ENCODE measurements around the gene ATPAF2. TPM values are rescaled to one million over a fixed set of nuclear protein-coding genes. Genes with fewer than 3 reads are reported as not detected.

ATPAF2 gene
- total RNA-seq, 2 experiments from 2014 or later, result 27.0 to 32.4 TPM

DNA sequence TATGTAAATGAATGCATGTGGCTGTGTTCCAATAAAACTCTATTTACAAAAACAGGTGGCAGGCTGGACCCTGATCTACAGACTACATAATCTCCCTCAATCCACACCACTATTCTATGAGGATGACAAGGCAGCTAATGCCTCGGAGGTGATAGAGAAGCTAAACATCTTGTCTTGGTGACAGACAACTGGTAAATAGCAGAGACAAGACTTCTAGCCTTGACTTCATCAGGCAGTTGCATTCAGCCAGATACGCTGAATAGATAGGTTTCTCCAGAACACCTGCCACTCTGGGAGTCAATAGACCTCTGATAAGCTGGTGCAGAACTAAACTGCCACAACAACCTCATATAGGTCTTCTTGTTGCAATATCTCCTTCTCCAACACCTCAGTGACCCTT is 3.3 kb downstream of the ATPAF2 start:
- Mint-ChIP-seq H3K9me3 (no peaks in the 10 kb centered on the region), H3K36me3 (ENCODE audit: low read depth) (peaks cover 4% of the 10 kb centered on the region), H3K4me1 (peaks cover 48% of the 10 kb centered on the region), H3K27me3 (no peaks in the 10 kb centered on the region), H3K4me3 (no peak overlapping the region), H3K27ac (no peak overlapping the region)
- ChIA-PET POLR2A (no interaction called here), CTCF (interaction anchor here (0.6 to 2.7 kb wide), 6 partner anchors 9 to 218 kb away, joined by 3 to 9 read pairs (median 4); no protein-coding TSS in a partner anchor)
- DNase-seq, result no peak

DNA sequence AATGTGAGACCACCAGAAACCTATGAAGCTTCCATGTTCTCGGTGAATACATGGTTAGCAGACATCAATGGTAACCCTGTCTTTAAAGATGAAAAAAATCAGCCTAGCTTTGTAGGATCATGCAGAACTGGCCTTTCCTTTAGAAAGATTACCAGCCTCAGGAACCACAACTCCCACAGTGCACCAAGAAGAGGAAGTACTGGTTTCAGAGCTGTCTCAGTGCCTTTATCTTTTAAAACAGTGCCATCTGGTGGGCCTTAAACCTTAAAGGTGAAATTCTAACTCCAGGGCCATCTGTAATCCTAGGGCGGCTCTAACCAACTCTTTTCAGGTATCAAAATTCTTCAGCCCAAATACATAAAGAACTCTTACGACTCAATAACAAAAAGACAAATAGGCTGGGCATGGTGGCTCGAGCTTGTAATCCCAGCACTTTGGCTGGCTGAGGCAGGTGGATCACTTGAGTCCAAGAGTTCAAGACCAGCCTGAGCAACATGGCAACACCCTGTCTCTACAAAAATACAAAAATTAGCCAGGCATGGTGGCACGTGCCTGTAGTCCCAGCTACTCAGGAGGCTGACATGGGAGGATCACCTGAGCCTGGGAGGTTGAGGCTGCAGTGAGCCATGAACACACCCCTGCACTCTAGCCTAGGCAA is 5.4 kb downstream of the ATPAF2 start:
- Mint-ChIP-seq H3K4me1 (peaks cover 37% of the 10 kb centered on the region), H3K27ac (no peak overlapping the region), H3K4me3 (no peak overlapping the region), H3K27me3 (no peaks in the 10 kb centered on the region), H3K9me3 (no peaks in the 10 kb centered on the region), H3K36me3 (ENCODE audit: low read depth) (no peaks in the 10 kb centered on the region)
- peak; percentile 80 for DNase-seq
- POLR2A ChIA-PET, result interaction anchor here (0.6 kb wide), 1 partner anchor 143 kb away, joined by 3 read pairs; no protein-coding TSS in a partner anchor
- CTCF ChIA-PET, result interaction anchor here (0.6 to 2.7 kb wide), 19 partner anchors 8 to 394 kb away, joined by 3 to 13 read pairs (median 4); no protein-coding TSS in a partner anchor

DNA sequence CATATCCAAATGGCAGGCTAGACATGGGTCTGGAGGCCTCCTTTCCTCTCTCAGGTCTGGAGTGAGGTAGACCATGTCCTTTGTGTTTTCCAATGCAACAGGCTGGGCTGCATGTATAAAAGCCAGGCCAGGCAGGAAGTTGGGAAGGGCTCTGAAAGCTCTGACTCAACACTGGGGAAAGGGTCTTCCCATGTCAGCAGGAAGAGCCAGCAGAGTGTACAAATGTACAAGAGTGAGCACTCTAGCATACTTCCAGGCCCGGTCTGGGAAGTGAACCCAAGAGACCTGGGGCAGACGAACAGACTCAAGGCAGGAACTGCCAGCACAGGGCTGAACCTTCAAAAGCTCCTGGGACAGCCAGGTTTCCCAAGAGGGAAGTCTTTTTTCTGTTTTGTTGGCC is 7.0 kb downstream of the ATPAF2 start:
- CTCF ChIA-PET, result interaction anchor here (0.6 to 2.4 kb wide), 2 partner anchors 47 to 295 kb away, joined by 3 to 8 read pairs; no protein-coding TSS in a partner anchor
- Mint-ChIP-seq H3K27ac (no peak overlapping the region), H3K27me3 (no peaks in the 10 kb centered on the region), H3K4me3 (no peak overlapping the region), H3K4me1 (peaks cover 25% of the 10 kb centered on the region), H3K36me3 (ENCODE audit: low read depth) (no peaks in the 10 kb centered on the region), H3K9me3 (no peaks in the 10 kb centered on the region)
- DNase-seq, result no peak
- POLR2A ChIA-PET, result no interaction called here

DNA sequence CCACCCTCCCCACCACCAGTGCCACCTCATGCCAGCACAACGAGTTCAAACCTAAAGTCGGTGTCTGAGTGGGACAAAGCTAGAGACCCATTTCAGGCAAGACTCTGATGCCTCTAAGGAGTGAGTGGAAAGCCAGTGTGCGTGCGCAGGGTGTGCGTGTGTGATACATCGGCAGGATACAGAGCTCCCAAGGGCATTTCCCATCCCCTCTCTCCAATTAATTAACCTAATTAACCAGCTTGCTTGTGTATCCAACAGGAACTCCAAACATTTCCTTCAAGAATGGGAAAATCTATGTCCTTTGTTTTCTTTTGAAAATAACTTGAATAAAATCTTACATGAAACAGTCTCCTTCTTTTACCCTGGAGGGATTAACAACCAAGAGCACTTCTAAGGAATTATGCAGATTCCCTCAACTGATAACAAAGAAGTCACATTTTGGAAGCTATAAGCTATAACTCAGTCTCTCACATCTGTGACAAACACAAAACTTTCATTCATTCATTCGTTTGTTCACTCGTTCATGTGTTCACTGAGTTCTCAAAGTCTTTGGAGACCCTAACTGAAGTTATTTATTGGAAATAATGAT is 9.9 kb downstream of the ATPAF2 start:
- no peaks in the 10 kb centered on the region for H3K27me3 Mint-ChIP-seq

DNA sequence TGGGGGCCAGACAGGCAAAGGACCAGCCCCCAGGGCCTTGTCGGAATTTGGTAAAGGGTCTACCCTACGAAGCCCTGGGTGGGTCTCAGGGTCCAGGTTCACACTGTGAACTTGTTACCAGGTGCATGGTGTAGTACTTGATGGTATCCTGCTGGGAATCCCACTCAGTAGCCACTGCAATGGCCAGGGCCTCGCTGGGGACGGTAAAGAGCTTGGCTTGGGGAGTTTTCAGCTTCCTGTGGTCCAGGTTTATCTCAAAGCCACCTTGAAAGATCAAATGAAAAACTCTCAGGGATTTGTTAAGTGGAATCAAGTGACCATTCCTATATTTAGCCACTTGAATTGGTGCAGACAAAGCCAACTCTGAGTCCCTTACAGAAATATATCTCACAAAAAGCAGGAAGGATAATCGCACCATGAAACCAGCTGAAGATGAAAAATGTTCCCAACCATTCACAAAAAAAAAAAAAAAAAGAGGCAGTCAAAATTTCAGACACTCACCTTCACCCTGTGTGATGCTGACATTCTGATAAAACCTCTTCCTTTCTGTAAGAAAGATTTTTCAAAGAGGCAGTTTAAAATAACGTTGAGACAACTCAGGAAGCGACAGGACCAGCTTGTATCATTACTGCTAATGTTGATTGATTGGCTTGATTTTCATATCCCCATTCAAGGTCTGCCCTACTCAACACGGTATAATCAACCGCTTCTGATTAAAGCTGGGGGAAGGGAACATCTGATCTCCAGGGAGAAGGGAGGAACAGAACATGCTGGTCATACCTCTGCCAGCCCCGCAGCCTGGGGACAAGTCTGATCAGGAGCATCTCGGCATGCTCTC is 10.6 kb downstream of the ATPAF2 start:
- ChIA-PET CTCF (interaction anchor here (1.0 to 2.3 kb wide), 4 partner anchors 10 to 144 kb away, joined by 3 to 8 read pairs (median 3); no protein-coding TSS in a partner anchor), POLR2A (no interaction called here)
- Mint-ChIP-seq H3K27ac (no peak overlapping the region), H3K36me3 (ENCODE audit: low read depth) (peaks cover 16% of the 10 kb centered on the region), H3K9me3 (no peaks in the 10 kb centered on the region), H3K4me1 (peaks cover 33% of the 10 kb centered on the region), H3K4me3 (no peak overlapping the region), H3K27me3 (no peaks in the 10 kb centered on the region)
- DNase-seq, result no peak

More for the DNA sequence above, 9.9 kb downstream of the ATPAF2 start:
- peaks cover 38% of the 10 kb centered on the region for H3K4me1 Mint-ChIP-seq
- H3K27ac Mint-ChIP-seq, result no peak overlapping the region
- H3K36me3 Mint-ChIP-seq (ENCODE audit: low read depth), result peaks cover 15% of the 10 kb centered on the region
- CTCF ChIA-PET, result interaction anchor here (1.2 to 2.3 kb wide), 4 partner anchors 10 to 142 kb away, joined by 3 to 8 read pairs (median 4); no protein-coding TSS in a partner anchor
- no peaks in the 10 kb centered on the region for H3K9me3 Mint-ChIP-seq
- no peak for DNase-seq
- no peak overlapping the region for H3K4me3 Mint-ChIP-seq
- POLR2A ChIA-PET, result no interaction called here

DNA sequence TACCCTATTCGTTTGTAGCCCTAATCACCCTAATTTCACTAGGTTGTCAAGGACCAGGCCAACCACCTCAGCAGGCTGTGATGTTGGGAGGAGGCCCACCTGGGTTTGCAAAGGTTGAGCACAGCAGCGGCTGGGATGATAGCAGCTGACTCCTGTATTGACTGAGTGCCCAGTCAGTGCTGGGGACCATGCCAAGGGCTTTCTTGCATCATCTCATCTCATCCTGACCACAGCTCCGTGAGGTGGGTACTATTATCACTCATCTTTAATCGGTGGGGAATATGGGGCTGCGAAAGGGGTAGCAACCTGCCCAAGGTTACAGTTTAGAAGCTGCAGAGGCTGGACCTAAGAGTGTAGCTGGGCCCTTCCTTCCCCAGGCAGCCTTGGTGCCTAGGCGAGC is 11.7 kb downstream of the ATPAF2 start:
- Mint-ChIP-seq H3K4me1 (peaks cover 23% of the 10 kb centered on the region), H3K27me3 (no peaks in the 10 kb centered on the region), H3K4me3 (no peak overlapping the region), H3K36me3 (ENCODE audit: low read depth) (peaks cover 16% of the 10 kb centered on the region), H3K9me3 (no peaks in the 10 kb centered on the region), H3K27ac (no peak overlapping the region)
- DNase-seq, result no peak
- ChIA-PET POLR2A (no interaction called here), CTCF (interaction anchor here (1.4 kb wide), 1 partner anchor 136 kb away, joined by 6 read pairs; no protein-coding TSS in a partner anchor)

- Mint-ChIP-seq H3K36me3 (ENCODE audit: low read depth) (peaks cover 19% of the 10 kb centered on the region), H3K9me3 (no peaks in the 10 kb centered on the region), H3K27me3 (no peaks in the 10 kb centered on the region), H3K4me1 (peaks cover 19% of the 10 kb centered on the region), H3K4me3 (no peak overlapping the region), H3K27ac (peak overlapping the region; percentile 25)
- ChIA-PET POLR2A (no interaction called here), CTCF (interaction anchor here (0.9 to 2.1 kb wide), 6 partner anchors 8 to 291 kb away, joined by 3 to 6 read pairs (median 4); no protein-coding TSS in a partner anchor)
- DNase-seq, result peak; percentile 26
These were observed 12.8 kb downstream of the ATPAF2 start for GRCh38 chr17:18025945-18026776.

- Mint-ChIP-seq H3K36me3 (ENCODE audit: low read depth) (peaks cover 19% of the 10 kb centered on the region), H3K27me3 (no peaks in the 10 kb centered on the region), H3K9me3 (no peaks in the 10 kb centered on the region), H3K27ac (no peak overlapping the region), H3K4me3 (no peak overlapping the region), H3K4me1 (peaks cover 19% of the 10 kb centered on the region)
- ChIA-PET CTCF (interaction anchor here (0.9 to 2.1 kb wide), 8 partner anchors 8 to 291 kb away, joined by 3 to 10 read pairs (median 4); no protein-coding TSS in a partner anchor), POLR2A (no interaction called here)
- DNase-seq, result peak; percentile 18
These were observed 13.6 kb downstream of the ATPAF2 start for GRCh38 chr17:18025241-18025944.

GRCh38 chr17:18021372-18021771 is 17.6 kb downstream of the ATPAF2 start:
- ChIA-PET POLR2A (no interaction called here), CTCF (interaction anchor here (1.2 kb wide), 1 partner anchor 12 kb away, joined by 3 read pairs; no protein-coding TSS in a partner anchor)
- Mint-ChIP-seq H3K4me1 (peaks cover 12% of the 10 kb centered on the region), H3K36me3 (ENCODE audit: low read depth) (peaks cover 13% of the 10 kb centered on the region), H3K27ac (no peak overlapping the region), H3K27me3 (no peaks in the 10 kb centered on the region), H3K9me3 (no peaks in the 10 kb centered on the region), H3K4me3 (no peak overlapping the region)
- DNase-seq, result no peak

DNA sequence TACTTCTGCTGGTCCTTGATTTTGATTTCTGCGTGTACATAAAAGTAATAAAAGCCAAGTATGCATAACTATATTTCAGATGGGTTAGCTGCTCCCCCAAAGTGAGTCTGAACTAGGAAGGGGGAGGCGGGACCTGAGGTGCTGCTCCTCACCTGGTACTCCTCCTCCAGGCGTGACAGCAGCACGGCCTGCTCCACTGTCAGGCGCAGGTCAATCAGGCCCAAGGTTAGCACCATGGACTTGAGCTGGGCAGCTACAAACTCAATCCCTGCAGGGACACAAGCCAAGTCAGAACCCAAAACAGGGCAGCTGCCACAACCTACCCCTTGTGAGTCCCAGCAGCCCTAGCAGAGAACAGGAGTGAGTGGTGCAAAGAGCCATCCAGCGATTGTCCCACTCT is 18.0 kb downstream of the ATPAF2 start:
- Mint-ChIP-seq H3K36me3 (ENCODE audit: low read depth) (peaks cover 12% of the 10 kb centered on the region), H3K4me3 (no peak overlapping the region), H3K27ac (no peak overlapping the region), H3K4me1 (peaks cover 8% of the 10 kb centered on the region), H3K27me3 (no peaks in the 10 kb centered on the region), H3K9me3 (no peaks in the 10 kb centered on the region)
- ChIA-PET CTCF (interaction anchor here (1.2 to 1.6 kb wide), 2 partner anchors 12 to 36 kb away, joined by 3 to 4 read pairs; no protein-coding TSS in a partner anchor), POLR2A (no interaction called here)
- DNase-seq, result no peak

DNA sequence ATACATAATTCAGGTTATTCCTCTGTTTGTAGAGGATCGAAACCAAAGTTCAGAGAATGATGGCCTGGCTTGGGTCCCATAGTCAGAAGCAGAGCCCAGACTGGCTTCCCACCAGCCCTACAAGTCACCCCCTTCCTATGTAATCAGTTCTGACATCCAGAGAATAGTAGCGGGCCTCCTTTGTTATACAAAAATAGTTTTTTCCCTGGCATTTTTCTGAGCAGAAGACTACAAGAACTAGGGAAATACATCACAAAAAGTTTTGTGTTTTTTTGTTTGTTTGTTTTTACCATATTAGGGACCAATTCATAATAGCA is 19.2 kb downstream of the ATPAF2 start:
- ChIA-PET CTCF (interaction anchor here (0.6 to 1.6 kb wide), 2 partner anchors 34 to 513 kb away, joined by 3 to 4 read pairs; no protein-coding TSS in a partner anchor), POLR2A (no interaction called here)
- Mint-ChIP-seq H3K27ac (no peak overlapping the region), H3K36me3 (ENCODE audit: low read depth) (peaks cover 9% of the 10 kb centered on the region), H3K4me1 (no peaks in the 10 kb centered on the region), H3K4me3 (no peak overlapping the region), H3K27me3 (no peaks in the 10 kb centered on the region), H3K9me3 (no peaks in the 10 kb centered on the region)
- DNase-seq, result no peak
